Skeletal muscle satellite cell (primary cell): Measurements from ENCODE around the gene SDK2.

Experiments
- H3K27me3 ChIP-seq: 2 replicates; pipeline ENCODE4 v1.7.0; 2013; ENCODE audit warnings: low read length; ENCODE audit not compliant: control insufficient read depth, insufficient read depth
- H3K36me3 ChIP-seq: 2 replicates; pipeline ENCODE4 v1.7.0; 2013; ENCODE audit warnings: mild to moderate bottlenecking, control low read depth, low read length; ENCODE audit not compliant: insufficient read depth
- H3K4me1 ChIP-seq: 2 replicates; pipeline ENCODE4 v1.7.0; 2013; ENCODE audit warnings: low read length; ENCODE audit not compliant: control insufficient read depth, insufficient read depth
- H3K4me2 ChIP-seq: 2 replicates; pipeline ENCODE4 v1.7.0; 2013; ENCODE audit warnings: mild to moderate bottlenecking, low read length
- H3K4me3 ChIP-seq: 2 replicates; pipeline ENCODE4 v1.7.0; 2013; ENCODE audit warnings: low read length
- H3K9ac ChIP-seq: 2 replicates; pipeline ENCODE4 v1.7.0; 2013; ENCODE audit warnings: mild to moderate bottlenecking, low read depth, low read length, moderate library complexity
- H3K9me3 ChIP-seq: replicated peaks from 2 replicates; pipeline ENCODE4 v1.7.0; 2013; ENCODE audit warnings: mild to moderate bottlenecking, control low read depth, low read length

Gene SDK2

GRCh38 chr17:73492821-73493814 is 151.1 kb downstream of the SDK2 start:
- H3K4me1 ChIP-seq = no peaks in the 10 kb centered on the region
- no peaks in the 10 kb centered on the region for H3K36me3 ChIP-seq
- no peak overlapping the region for H3K9ac ChIP-seq
- no peaks in the 10 kb centered on the region for H3K27me3 ChIP-seq
- H3K9me3 ChIP-seq = no peaks in the 10 kb centered on the region
- no peak overlapping the region for H3K4me2 ChIP-seq
- H3K4me3 ChIP-seq = no peak overlapping the region

- Histone ChIP-seq H3K27me3 (no peaks in the 10 kb centered on the region), H3K4me1 (no peaks in the 10 kb centered on the region), H3K36me3 (no peaks in the 10 kb centered on the region), H3K4me2 (no peak overlapping the region), H3K9ac (no peak overlapping the region), H3K9me3 (no peaks in the 10 kb centered on the region), H3K4me3 (no peak overlapping the region)
Measured at GRCh38 chr17:73492125-73492820, 152.0 kb downstream of the SDK2 start.

GRCh38 chr17:73491648-73492047 is 152.6 kb downstream of the SDK2 start:
- H3K4me1 ChIP-seq = no peaks in the 10 kb centered on the region
- H3K27me3 ChIP-seq = no peaks in the 10 kb centered on the region

DNA sequence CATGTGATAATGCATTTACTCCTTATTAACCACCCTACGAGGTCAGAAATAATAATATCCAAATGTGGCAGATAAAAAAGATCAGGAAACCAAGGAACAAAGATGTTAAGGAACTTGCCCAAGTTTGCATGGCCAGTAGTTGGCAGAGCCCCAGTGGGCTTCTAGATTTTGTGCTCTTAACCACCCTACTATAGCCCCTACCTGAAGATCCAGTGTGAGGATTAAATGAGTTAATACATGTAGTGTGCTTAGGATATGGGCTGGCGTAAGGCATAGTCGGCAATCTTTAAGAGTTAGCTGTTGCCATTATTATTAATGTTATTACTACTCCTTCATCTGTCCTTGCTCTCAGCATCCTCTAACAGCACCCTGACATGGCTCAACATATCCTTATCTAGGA is 153.4 kb downstream of the SDK2 start:
- Histone ChIP-seq H3K9me3 (peaks cover 2% of the 10 kb centered on the region), H3K4me2 (no peak overlapping the region)

More at GRCh38 chr17:73491648-73492047, 152.6 kb downstream of the SDK2 start:
- Histone ChIP-seq H3K4me2 (no peak overlapping the region), H3K9ac (no peak overlapping the region), H3K4me3 (no peak overlapping the region), H3K36me3 (no peaks in the 10 kb centered on the region), H3K9me3 (no peaks in the 10 kb centered on the region)

GRCh38 chr17:73489991-73490390 is 154.3 kb downstream of the SDK2 start:
- Histone ChIP-seq H3K9me3 (peaks cover 5% of the 10 kb centered on the region), H3K4me3 (no peak overlapping the region), H3K4me1 (no peaks in the 10 kb centered on the region), H3K9ac (no peak overlapping the region), H3K27me3 (no peaks in the 10 kb centered on the region), H3K4me2 (no peak overlapping the region), H3K36me3 (no peaks in the 10 kb centered on the region)

More for the DNA sequence above, 153.4 kb downstream of the SDK2 start:
- no peaks in the 10 kb centered on the region for H3K4me1 ChIP-seq
- H3K4me3 ChIP-seq = no peak overlapping the region
- H3K36me3 ChIP-seq = no peaks in the 10 kb centered on the region
- H3K27me3 ChIP-seq = no peaks in the 10 kb centered on the region
- no peak overlapping the region for H3K9ac ChIP-seq

GRCh38 chr17:73489333-73489732 is 154.9 kb downstream of the SDK2 start:
- H3K9me3 ChIP-seq = peaks cover 5% of the 10 kb centered on the region
- H3K9ac ChIP-seq = no peak overlapping the region
- H3K4me2 ChIP-seq = no peak overlapping the region
- no peaks in the 10 kb centered on the region for H3K36me3 ChIP-seq
- H3K27me3 ChIP-seq = no peaks in the 10 kb centered on the region
- no peak overlapping the region for H3K4me3 ChIP-seq
- no peaks in the 10 kb centered on the region for H3K4me1 ChIP-seq

DNA sequence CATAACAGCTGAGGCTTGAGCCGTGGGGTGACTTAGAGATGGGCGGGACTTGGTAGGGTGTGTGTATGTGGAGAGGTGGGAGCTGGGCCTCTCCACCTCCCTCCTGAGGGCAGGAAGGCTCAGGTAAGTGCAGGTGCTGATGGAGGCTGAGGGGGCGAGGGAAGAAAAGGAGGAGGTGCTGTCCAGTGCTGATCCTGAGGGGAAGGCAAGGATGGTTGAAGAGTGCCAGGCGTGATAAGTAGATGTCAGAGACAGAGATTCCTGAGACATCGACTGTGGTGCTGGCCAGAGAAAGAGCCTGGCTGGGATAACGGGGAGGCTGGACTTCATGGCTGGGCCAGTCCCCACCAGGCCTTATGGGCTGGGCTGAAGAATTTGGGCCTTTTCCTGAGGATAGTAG is 159.1 kb downstream of the SDK2 start:
- Histone ChIP-seq H3K4me1 (no peaks in the 10 kb centered on the region), H3K4me2 (no peak overlapping the region), H3K36me3 (no peaks in the 10 kb centered on the region), H3K27me3 (no peaks in the 10 kb centered on the region), H3K9ac (no peak overlapping the region), H3K9me3 (peaks cover 5% of the 10 kb centered on the region), H3K4me3 (no peak overlapping the region)

GRCh38 chr17:73482894-73483293 is 161.4 kb downstream of the SDK2 start:
- Histone ChIP-seq H3K4me2 (no peak overlapping the region), H3K36me3 (no peaks in the 10 kb centered on the region), H3K4me3 (no peak overlapping the region), H3K4me1 (no peaks in the 10 kb centered on the region), H3K27me3 (no peaks in the 10 kb centered on the region), H3K9ac (no peak overlapping the region), H3K9me3 (peaks cover 5% of the 10 kb centered on the region)

DNA sequence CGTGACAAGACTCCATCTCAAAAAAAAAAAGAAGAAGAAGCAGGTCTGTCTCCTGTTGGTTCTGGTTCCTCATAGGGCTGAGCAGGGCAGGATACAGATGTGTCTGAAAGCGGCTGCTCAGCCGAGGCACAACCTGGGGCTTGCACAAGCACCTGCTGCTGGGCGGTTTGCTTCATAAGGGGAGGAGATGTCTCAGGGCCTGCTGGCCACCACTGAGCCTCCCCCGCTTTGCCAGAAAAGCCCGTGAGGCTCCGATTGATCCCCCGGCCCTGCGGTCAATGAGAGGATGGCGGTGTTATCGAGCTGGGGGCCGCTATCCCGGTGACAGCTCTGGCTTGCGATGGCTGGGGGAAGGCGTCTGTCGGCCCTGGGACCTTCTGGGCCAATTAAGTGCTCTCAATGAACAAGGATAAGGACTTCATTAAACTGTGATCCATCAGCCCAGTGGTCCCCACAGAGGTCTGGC is 162.0 kb downstream of the SDK2 start:
- Histone ChIP-seq H3K4me1 (no peaks in the 10 kb centered on the region), H3K4me2 (no peak overlapping the region), H3K4me3 (no peak overlapping the region), H3K27me3 (no peaks in the 10 kb centered on the region), H3K9me3 (peaks cover 5% of the 10 kb centered on the region), H3K9ac (no peak overlapping the region), H3K36me3 (no peaks in the 10 kb centered on the region)

DNA sequence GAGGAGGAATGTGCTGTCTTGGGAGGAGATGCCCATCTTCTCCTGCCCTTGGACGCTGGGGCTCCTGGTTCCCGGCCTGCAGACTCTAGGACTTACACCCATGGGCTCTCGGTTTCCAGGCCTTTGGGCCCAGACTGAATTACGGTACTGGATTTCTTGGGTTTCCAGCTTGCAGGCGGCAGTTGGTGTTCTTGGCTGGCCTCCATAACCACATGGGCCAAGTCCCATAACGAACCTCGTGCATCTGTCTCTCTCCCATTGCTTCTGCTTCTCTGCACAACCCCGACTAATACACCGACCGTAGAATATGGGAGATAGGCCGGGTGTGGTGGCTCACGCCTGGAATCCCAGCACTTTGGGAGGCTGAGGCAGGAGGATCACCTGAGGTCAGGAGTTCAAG is 162.6 kb downstream of the SDK2 start:
- no peaks in the 10 kb centered on the region for H3K36me3 ChIP-seq
- H3K4me2 ChIP-seq = no peak overlapping the region
- peaks cover 5% of the 10 kb centered on the region for H3K9me3 ChIP-seq
- H3K4me1 ChIP-seq = no peaks in the 10 kb centered on the region
- H3K27me3 ChIP-seq = no peaks in the 10 kb centered on the region
- H3K4me3 ChIP-seq = no peak overlapping the region
- no peak overlapping the region for H3K9ac ChIP-seq

DNA sequence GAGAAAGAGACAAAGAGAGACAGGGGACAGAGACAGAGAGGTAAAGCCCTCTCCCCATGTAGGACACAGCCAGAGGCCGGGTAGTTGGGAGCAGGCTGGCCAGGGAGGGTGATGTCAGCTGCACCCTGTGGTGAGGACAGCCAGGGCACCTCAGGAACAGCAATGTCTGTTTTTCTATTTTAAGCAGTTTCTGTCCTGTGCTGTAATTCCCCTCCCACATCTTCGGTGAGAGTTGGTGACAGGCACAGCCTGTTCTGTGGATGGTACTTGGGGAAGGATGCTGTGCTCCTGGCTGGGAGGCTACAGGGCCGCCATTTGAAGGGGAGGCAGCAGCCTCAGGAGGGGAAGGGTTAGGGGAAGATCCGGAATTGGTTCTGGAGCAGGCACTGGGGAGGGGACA is 163.5 kb downstream of the SDK2 start:
- H3K4me3 ChIP-seq = no peak overlapping the region
- H3K9ac ChIP-seq = no peak overlapping the region
- no peak overlapping the region for H3K4me2 ChIP-seq
- no peaks in the 10 kb centered on the region for H3K36me3 ChIP-seq
- no peaks in the 10 kb centered on the region for H3K27me3 ChIP-seq
- no peaks in the 10 kb centered on the region for H3K4me1 ChIP-seq
- peaks cover 1% of the 10 kb centered on the region for H3K9me3 ChIP-seq
